Neural cell (in vitro differentiated cells): ENCODE measurements around the gene SLC9A1. TPM values are rescaled to one million over a fixed set of nuclear protein-coding genes. Genes with fewer than 3 reads are reported as not detected.

Experiments used
- H2AFZ ChIP-seq: fragments of 200-600, 300-800 bp; sonication (generic), shearing (Covaris generic); 2 replicates; pipeline ENCODE4 v1.6.0; 2014; ENCODE audit warnings: low read depth, mild to moderate bottlenecking, antibody characterized with exemption, low read length, moderate library complexity
- H3F3A ChIP-seq: fragments of 200-600 bp; shearing (Covaris generic); 2 replicates; pipeline ENCODE4 v1.6.1; 2016; ENCODE audit warnings: mild to moderate bottlenecking, moderate library complexity, mixed read lengths, antibody characterized with exemption, low read length; ENCODE audit not compliant: insufficient read depth, poor library complexity, severe bottlenecking
- H3K27ac ChIP-seq: fragments of 200-600, 300-800 bp; sonication (generic), shearing (Covaris generic); 2 replicates; pipeline ENCODE4 v1.5.1; 2014; ENCODE audit warnings: mild to moderate bottlenecking, low read length, moderate library complexity
- H3K27me3 ChIP-seq: fragments of 300-800, 200-600 bp; sonication (generic), shearing (Covaris generic); 2 replicates; pipeline ENCODE4 v1.6.0; 2014; ENCODE audit warnings: mild to moderate bottlenecking, low read depth, low read length, moderate library complexity; ENCODE audit not compliant: insufficient read depth
- H3K36me3 ChIP-seq: fragments of 300-800, 200-600 bp; sonication (generic), shearing (Covaris generic); 2 replicates; pipeline ENCODE4 v1.5.1; 2014; ENCODE audit warnings: mild to moderate bottlenecking, antibody characterized with exemption, low read length, moderate library complexity; ENCODE audit not compliant: insufficient read depth
- H3K4me2 ChIP-seq: fragments of 300-800, 200-600 bp; sonication (generic), shearing (Covaris generic); 2 replicates; pipeline ENCODE4 v1.6.0; 2014; ENCODE audit warnings: mild to moderate bottlenecking, low read length
- H3K4me3 ChIP-seq: fragments of 300-800, 200-600 bp; sonication (generic), shearing (Covaris generic); 2 replicates; pipeline ENCODE4 v1.5.1; 2014; ENCODE audit warnings: mild to moderate bottlenecking, low read length, moderate library complexity
- H3K79me2 ChIP-seq: fragments of 200-600 bp; shearing (Covaris generic); replicated peaks from 2 replicates; pipeline ENCODE4 v1.6.0; 2014; ENCODE audit warnings: mild to moderate bottlenecking, low read length, moderate library complexity; ENCODE audit not compliant: insufficient read depth
- H3K9ac ChIP-seq: fragments of 300-800, 200-600 bp; sonication (generic), shearing (Covaris generic); 2 replicates; pipeline ENCODE4 v1.6.1; 2016; ENCODE audit warnings: mild to moderate bottlenecking, low read length, mixed read lengths
- H3K9me2 ChIP-seq: fragments of 200-600 bp; shearing (Covaris generic); 2 replicates; pipeline ENCODE4 v1.6.1; 2016; ENCODE audit warnings: mild to moderate bottlenecking, low read length, mixed read lengths; ENCODE audit not compliant: insufficient read depth
- H3K9me3 ChIP-seq: fragments of 200-600, 300-800 bp; sonication (generic), shearing (Covaris generic); 2 replicates; pipeline ENCODE4 v1.6.1; 2016; ENCODE audit warnings: mild to moderate bottlenecking, mixed run types, low read length, moderate library complexity, mixed read lengths
- H4K20me1 ChIP-seq: fragments of 200-600 bp; shearing (Covaris generic); 2 replicates; pipeline ENCODE4 v1.6.1; 2016; ENCODE audit warnings: mild to moderate bottlenecking, mixed run types; ENCODE audit not compliant: insufficient read depth
- EP300 ChIP-seq: fragments of 450-650 bp; conservative IDR thresholded peaks from 2 replicates; pipeline ENCODE4 v1.6.1; 2014; ENCODE audit warnings: antibody characterized with exemption, mild to moderate bottlenecking, moderate library complexity; ENCODE audit not compliant: poor library complexity, severe bottlenecking
- EZH2 ChIP-seq: fragments of 200-600, 300-800 bp; shearing (Covaris generic), sonication (generic); IDR thresholded peaks from 2 replicates; pipeline ENCODE4 v1.6.1; 2014; ENCODE audit warnings: antibody characterized with exemption, low read length, borderline replicate concordance, mild to moderate bottlenecking; ENCODE audit not compliant: insufficient read depth, poor library complexity, severe bottlenecking
- MXI1 ChIP-seq: fragments of 450-650 bp; conservative IDR thresholded peaks from 2 replicates; pipeline ENCODE4 v1.6.1; 2014; ENCODE audit warnings: antibody characterized with exemption, mild to moderate bottlenecking; ENCODE audit not compliant: poor library complexity, severe bottlenecking
- POLR2AphosphoS5 ChIP-seq: IDR thresholded peaks from 2 replicates; pipeline ENCODE4 v1.6.1; 2012
- RAD21 ChIP-seq: fragments of 450-650 bp; conservative IDR thresholded peaks from 2 replicates; pipeline ENCODE4 v1.6.1; 2014; ENCODE audit warnings: antibody characterized with exemption, mild to moderate bottlenecking, moderate library complexity
- REST ChIP-seq: IDR thresholded peaks from 2 replicates; pipeline ENCODE4 v1.6.1; 2012; ENCODE audit warnings: borderline replicate concordance
- SMC3 ChIP-seq: fragments of 450-650 bp; conservative IDR thresholded peaks from 2 replicates; pipeline ENCODE4 v1.6.1; 2014; ENCODE audit warnings: antibody characterized with exemption, mild to moderate bottlenecking, moderate library complexity; ENCODE audit not compliant: poor library complexity
- TAF1 ChIP-seq: IDR thresholded peaks from 2 replicates; pipeline ENCODE4 v1.6.1; 2012; ENCODE audit warnings: low read depth
- polyA plus RNA-seq: library from polyadenylated mRNA; depleted of rRNA; stranded (reverse); fragments of >200 nt; gene quantifications from 2 replicates; pipeline ENCODE4 v1.2.3, GENCODE V29; 2014
- TF ChIP-seq, protein P1 (sequence below): fragments of 450-650 bp; IDR thresholded peaks from 2 replicates; pipeline ENCODE4 v1.5.1; 2014; ENCODE audit warnings: antibody characterized with exemption, mild to moderate bottlenecking, moderate library complexity; ENCODE audit not compliant: poor library complexity, severe bottlenecking

SLC9A1 gene
- polyA plus RNA-seq, 1 donor from 2014 or later: 1.5 TPM

- TF ChIP-seq POLR2AphosphoS5 (no peak), EZH2 (no peak), REST (no peak), EP300 (no peak), SMC3 (no peak), MXI1 (no peak), TAF1 (no peak), RAD21 (no peak)
- TF ChIP-seq, protein P1, sequence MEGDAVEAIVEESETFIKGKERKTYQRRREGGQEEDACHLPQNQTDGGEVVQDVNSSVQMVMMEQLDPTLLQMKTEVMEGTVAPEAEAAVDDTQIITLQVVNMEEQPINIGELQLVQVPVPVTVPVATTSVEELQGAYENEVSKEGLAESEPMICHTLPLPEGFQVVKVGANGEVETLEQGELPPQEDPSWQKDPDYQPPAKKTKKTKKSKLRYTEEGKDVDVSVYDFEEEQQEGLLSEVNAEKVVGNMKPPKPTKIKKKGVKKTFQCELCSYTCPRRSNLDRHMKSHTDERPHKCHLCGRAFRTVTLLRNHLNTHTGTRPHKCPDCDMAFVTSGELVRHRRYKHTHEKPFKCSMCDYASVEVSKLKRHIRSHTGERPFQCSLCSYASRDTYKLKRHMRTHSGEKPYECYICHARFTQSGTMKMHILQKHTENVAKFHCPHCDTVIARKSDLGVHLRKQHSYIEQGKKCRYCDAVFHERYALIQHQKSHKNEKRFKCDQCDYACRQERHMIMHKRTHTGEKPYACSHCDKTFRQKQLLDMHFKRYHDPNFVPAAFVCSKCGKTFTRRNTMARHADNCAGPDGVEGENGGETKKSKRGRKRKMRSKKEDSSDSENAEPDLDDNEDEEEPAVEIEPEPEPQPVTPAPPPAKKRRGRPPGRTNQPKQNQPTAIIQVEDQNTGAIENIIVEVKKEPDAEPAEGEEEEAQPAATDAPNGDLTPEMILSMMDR: no peak
These were observed 37.0 kb downstream of the SLC9A1 start for GRCh38 chr1:27117733-27118439.

DNA sequence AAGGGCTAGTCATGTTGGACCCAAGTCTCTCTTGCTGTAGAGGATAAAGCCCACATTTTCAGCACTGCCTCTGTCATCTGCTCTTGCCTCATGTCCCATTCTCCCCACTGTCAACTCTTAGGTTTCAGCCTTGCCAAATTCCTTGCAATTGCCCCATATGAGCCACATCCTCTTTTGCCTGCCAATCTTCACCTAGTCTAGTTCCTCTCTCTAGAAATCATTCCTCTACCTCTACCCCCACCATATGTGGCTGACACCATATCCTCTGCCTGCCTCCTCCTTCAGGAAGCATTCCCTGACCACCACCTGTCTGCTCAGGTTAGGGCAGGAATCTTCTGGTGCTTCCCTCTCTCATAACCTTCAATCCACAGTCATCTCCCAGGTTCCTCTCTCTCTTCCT, 38.2 kb downstream of the SLC9A1 start:
- H3K9me3 ChIP-seq: no peaks in the 10 kb centered on the region
- H3K79me2 ChIP-seq: no peaks in the 10 kb centered on the region
- H3K27ac ChIP-seq: no peak overlapping the region
- no peak for TF ChIP-seq TAF1
- TF ChIP-seq RAD21: no peak
- H3K27me3 ChIP-seq: no peaks in the 10 kb centered on the region
- H2AFZ ChIP-seq: no peak overlapping the region
- no peak overlapping the region for H3K9ac ChIP-seq
- no peaks in the 10 kb centered on the region for H3K9me2 ChIP-seq
- H3K36me3 ChIP-seq: no peaks in the 10 kb centered on the region
- no peaks in the 10 kb centered on the region for H4K20me1 ChIP-seq
- H3K4me3 ChIP-seq: no peak overlapping the region
- H3F3A ChIP-seq: no peaks in the 10 kb centered on the region
- no peak overlapping the region for H3K4me2 ChIP-seq

More at GRCh38 chr1:27117733-27118439, 37.0 kb downstream of the SLC9A1 start:
- no peak overlapping the region for H3K4me3 ChIP-seq
- H3K9ac ChIP-seq: no peak overlapping the region
- H3K36me3 ChIP-seq: no peaks in the 10 kb centered on the region
- no peaks in the 10 kb centered on the region for H4K20me1 ChIP-seq
- H2AFZ ChIP-seq: no peak overlapping the region
- H3K27ac ChIP-seq: no peak overlapping the region
- no peaks in the 10 kb centered on the region for H3K27me3 ChIP-seq
- H3K4me2 ChIP-seq: no peak overlapping the region
- H3K79me2 ChIP-seq: no peaks in the 10 kb centered on the region
- H3K9me2 ChIP-seq: no peaks in the 10 kb centered on the region
- no peaks in the 10 kb centered on the region for H3K9me3 ChIP-seq
- no peaks in the 10 kb centered on the region for H3F3A ChIP-seq
